Fibroblast of villous mesenchyme (primary cell): ENCODE data around the gene HOXC11. TPM values are rescaled to one million over a fixed set of nuclear protein-coding genes. Genes with fewer than 3 reads are reported as not detected.

Experiments
- DNase-seq: peaks from one replicate; pipeline ENCODE4 v3.0.0-alpha.2; 2010; ENCODE audit warnings: low read depth
- H3K4me3 ChIP-seq: 2 replicates; pipeline ENCODE4 v1.5.1; 2011; ENCODE audit warnings: low read depth, mild to moderate bottlenecking, low read length
- CTCF ChIP-seq: IDR thresholded peaks from 2 replicates; pipeline ENCODE4 v1.5.1; 2012; ENCODE audit warnings: low read depth, mild to moderate bottlenecking, low read length; ENCODE audit not compliant: insufficient read depth
- total RNA-seq: library from RNA; depleted of rRNA; stranded (reverse); fragments of >200 nt; gene quantifications from 2 replicates; pipeline ENCODE4 v1.2.3, GENCODE V29; 2012

HOXC11 gene
- total RNA-seq, 1 donor = 0.86 TPM

GRCh38 chr12:53955036-53955775, 17.7 kb upstream of the HOXC11 start:
- no peak overlapping the region for H3K4me3 ChIP-seq
- no peak for DNase-seq
- TF ChIP-seq CTCF = no peak

GRCh38 chr12:53955776-53956250, 17.1 kb upstream of the HOXC11 start:
- no peak for TF ChIP-seq CTCF
- no peak for DNase-seq
- H3K4me3 ChIP-seq = no peak overlapping the region

GRCh38 chr12:53956251-53956887, 16.6 kb upstream of the HOXC11 start:
- no peak for TF ChIP-seq CTCF
- DNase-seq = no peak
- H3K4me3 ChIP-seq = no peak overlapping the region

GRCh38 chr12:53956914-53957536, 15.9 kb upstream of the HOXC11 start:
- no peak for TF ChIP-seq CTCF
- no peak for DNase-seq
- H3K4me3 ChIP-seq = no peak overlapping the region

- DNase-seq = no peak
- no peak for TF ChIP-seq CTCF
- no peak overlapping the region for H3K4me3 ChIP-seq
Measured at GRCh38 chr12:53958128-53958527, 14.8 kb upstream of the HOXC11 start.

GRCh38 chr12:53959314-53959713, 13.6 kb upstream of the HOXC11 start:
- H3K4me3 ChIP-seq = no peak overlapping the region
- no peak for TF ChIP-seq CTCF
- no peak for DNase-seq
